Thyroid gland (tissue), 4 donors: ENCODE data around the gene TBC1D16. TPM values are rescaled to one million over a fixed set of nuclear protein-coding genes. Genes with fewer than 3 reads are reported as not detected.

Experiments used
- DNase-seq, 2 donors: peaks; one replicate each; pipeline ENCODE4 v3.0.0-alpha.2; 2019
- H3K27ac ChIP-seq, 3 donors: fragments of 200-600 bp; sonication (generic); 1 replicate in 2 of 3; 2 replicates in 1 of 3; pipeline ENCODE4 v1.5.1; 2016 to 2019; ENCODE audit warnings: mild to moderate bottlenecking in 1 of 3, moderate library complexity in 1 of 3
- H3K27me3 ChIP-seq: fragments of 200-600 bp; sonication (generic); one replicate; pipeline ENCODE4 v1.5.1; 2019
- H3K36me3 ChIP-seq, 2 donors: fragments of 200-600 bp; sonication (generic); one replicate each; pipeline ENCODE4 v1.5.1; 2016 to 2019
- H3K4me1 ChIP-seq, 2 donors: fragments of 200-600 bp; sonication (generic); one replicate each; pipeline ENCODE4 v1.5.1; 2017 to 2019
- H3K4me3 ChIP-seq, 3 donors: fragments of 200-600 bp; sonication (generic); replicated peaks in 1 of 3; 1 replicate in 2 of 3; 2 replicates in 1 of 3; pipeline ENCODE4 v1.5.1; 2016; ENCODE audit warnings: mild to moderate bottlenecking in 1 of 3
- H3K9me3 ChIP-seq: fragments of 200-600 bp; sonication (generic); one replicate; pipeline ENCODE4 v1.5.1; 2017
- CTCF ChIP-seq, 6 experiments: fragments of 200-600 bp in 3 of 6; fragments of 450-650 bp in 3 of 6; sonication (generic) in 3 of 6; IDR thresholded peaks; one replicate each; pipeline ENCODE4 v1.5.1; 2016 to 2019; ENCODE audit warnings: antibody characterized with exemption in 6 of 6, mild to moderate bottlenecking in 2 of 6, inconsistent platforms in 1 of 6, moderate library complexity in 1 of 6
- POLR2A ChIP-seq, 2 donors: fragments of 450-650 bp; IDR thresholded peaks; one replicate each; pipeline ENCODE4 v1.6.1; 2017; ENCODE audit warnings: antibody characterized with exemption in 2 of 2, mild to moderate bottlenecking in 2 of 2, moderate library complexity in 1 of 2
- WGBS, 2 donors: methylation state at CpG; one replicate each; pipeline ENCODE4 v1.1.5; 2017; 5-methylcytosine and 5-hydroxymethylcytosine counted together
- intact Hi-C: fragments of 100-400 bp; cut with DNase I; formaldehyde crosslinking; loops from one replicate; pipeline ENCODE4 v1.15.1; 2023
- total RNA-seq, 4 donors: library from RNA; depleted of rRNA; stranded (reverse); fragments of >200 nt; gene quantifications; one replicate each; pipeline ENCODE4 v1.2.3, GENCODE V29; 2016

TBC1D16 gene
- total RNA-seq, 4 donors from 2014 or later: 25.4 to 32.2 (median 29.8) TPM

- no peaks in the 10 kb centered on the region for H3K27me3 ChIP-seq
- intact Hi-C loops: loop anchor here (5.0 kb wide), 2 partner anchors 74 to 94 kb away; partner anchors contain the start of gene GAA
- no peaks in the 10 kb centered on the region for H3K9me3 ChIP-seq
- DNase-seq: peak; percentile 94
- H3K4me3 ChIP-seq: no peak overlapping the region
- WGBS, 2 donors: 13 to 17% methylated on average over 10 to 17 of the region's 17 CpGs
- H3K4me1 ChIP-seq: peaks cover 8 to 25% of the 10 kb centered on the region in 2 donors
- TF ChIP-seq CTCF (IDR thresholded peaks at IDR 0.05) (peak; percentile 83 to 98 (median 94)), POLR2A (IDR thresholded peaks at IDR 0.05) (no peak)
- peaks cover 7 to 14% of the 10 kb centered on the region in 2 donors for H3K36me3 ChIP-seq
- peak overlapping the region in 1 of 3 donors; percentile 56 for H3K27ac ChIP-seq
These were observed 27.3 kb downstream of the TBC1D16 start for GRCh38 chr17:80008383-80008840.

GRCh38 chr17:80007939-80008338, 27.7 kb downstream of the TBC1D16 start:
- Histone ChIP-seq H3K9me3 (no peaks in the 10 kb centered on the region), H3K27me3 (no peaks in the 10 kb centered on the region), H3K4me3 (no peak overlapping the region), H3K4me1 (peaks cover 8 to 25% of the 10 kb centered on the region in 2 donors), H3K27ac (no peak overlapping the region), H3K36me3 (peaks cover 2 to 9% of the 10 kb centered on the region in 2 donors)
- 79 to 84% methylated on average over 6 to 10 of the region's 10 CpGs for WGBS, 2 donors
- no peak for DNase-seq
- TF ChIP-seq POLR2A (IDR thresholded peaks at IDR 0.05) (no peak), CTCF (IDR thresholded peaks at IDR 0.05) (no peak)
- intact Hi-C loops: loop anchor here (2.0 to 5.0 kb wide), 3 partner anchors 25 to 94 kb away; partner anchors contain the start of gene GAA

DNA sequence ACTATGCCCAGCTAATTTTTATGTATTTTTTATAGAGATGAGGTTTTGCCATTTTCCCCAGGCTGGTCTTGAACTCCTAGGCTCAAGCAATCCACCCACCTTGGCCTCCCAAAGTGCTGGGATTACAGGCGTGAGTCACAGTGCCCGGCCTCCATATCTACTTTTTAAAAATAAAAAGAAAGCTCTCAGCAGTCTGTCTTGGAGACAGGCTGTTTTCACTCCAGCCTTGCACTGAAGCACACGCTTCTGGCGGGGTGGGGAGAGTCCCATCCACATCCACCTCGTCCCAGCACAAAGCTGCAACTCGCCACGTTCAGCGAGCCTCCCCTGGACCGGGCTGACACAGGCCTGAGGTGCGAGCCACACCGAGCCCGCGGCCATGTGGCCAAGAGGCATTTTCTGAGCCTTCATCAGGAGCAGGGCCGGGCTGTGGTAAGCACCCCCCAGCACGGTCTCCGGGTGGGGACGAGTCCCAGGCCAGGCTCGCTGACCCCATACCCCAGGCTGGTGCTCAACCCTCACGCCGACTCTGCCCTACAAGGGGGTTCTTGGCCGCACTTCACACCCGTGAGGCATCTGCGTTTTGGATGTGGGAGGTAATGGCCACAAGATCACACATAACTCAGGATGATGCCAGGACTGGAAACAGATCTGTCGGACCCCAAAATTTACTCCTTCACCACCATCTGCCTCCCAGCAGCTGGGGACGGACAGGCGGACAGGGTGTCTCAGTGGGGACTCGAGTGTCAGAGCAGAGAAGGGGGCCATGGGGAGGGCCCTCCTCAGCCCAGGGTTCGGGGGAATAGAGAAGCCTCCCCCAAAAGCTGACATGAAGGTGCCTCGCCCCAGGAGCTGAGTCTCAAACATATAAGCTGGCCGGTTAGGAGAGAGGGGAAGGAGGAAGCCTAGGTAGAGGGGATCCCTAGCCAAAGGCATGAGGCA, 28.6 kb downstream of the TBC1D16 start:
- Histone ChIP-seq H3K4me1 (peaks cover 8 to 25% of the 10 kb centered on the region in 2 donors), H3K36me3 (peaks cover 0 to under 1% of the 10 kb centered on the region in 2 donors), H3K27ac (no peak overlapping the region), H3K9me3 (no peaks in the 10 kb centered on the region), H3K4me3 (no peak overlapping the region), H3K27me3 (no peaks in the 10 kb centered on the region)
- WGBS, 2 donors: 93 to 94% methylated on average over 21 to 30 of the region's 30 CpGs
- intact Hi-C loops: loop anchor here (2.0 to 5.0 kb wide), 3 partner anchors 26 to 95 kb away; partner anchors contain the start of gene GAA
- TF ChIP-seq POLR2A (IDR thresholded peaks at IDR 0.05) (no peak), CTCF (IDR thresholded peaks at IDR 0.05) (no peak)
- no peak for DNase-seq

DNA sequence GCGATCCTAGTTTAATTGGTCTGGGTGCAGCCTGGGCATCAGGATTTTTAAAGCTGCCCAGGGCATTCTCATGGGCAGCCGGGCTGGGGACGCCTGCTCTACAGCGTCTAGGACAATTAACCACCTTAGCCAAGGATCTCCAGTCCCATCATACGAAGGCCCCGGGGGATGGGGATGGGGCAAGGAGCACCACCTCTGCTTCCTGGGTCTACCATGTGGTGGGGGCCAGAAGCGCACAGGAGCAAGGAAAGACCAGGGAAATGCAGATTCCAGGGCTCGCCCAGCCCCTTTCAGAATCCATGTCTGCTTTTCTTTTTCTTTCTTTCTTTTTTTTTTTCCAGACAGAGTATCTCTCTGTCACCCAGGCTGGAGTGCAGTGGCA, 29.3 kb downstream of the TBC1D16 start:
- DNase-seq: peak; percentile 32 to 34
- Histone ChIP-seq H3K4me1 (peaks cover 8 to 25% of the 10 kb centered on the region in 2 donors), H3K9me3 (no peaks in the 10 kb centered on the region), H3K4me3 (peak overlapping the region in 1 of 3 donors; percentile 6), H3K27ac (peak overlapping the region in 1 of 3 donors; percentile 6), H3K27me3 (no peaks in the 10 kb centered on the region), H3K36me3 (no peaks in the 10 kb centered on the region)
- 36 to 53% methylated on average over 8 of the region's 8 CpGs for WGBS, 2 donors
- TF ChIP-seq CTCF (IDR thresholded peaks at IDR 0.05) (no peak), POLR2A (IDR thresholded peaks at IDR 0.05) (no peak)
- intact Hi-C loops: loop anchor here (2.0 to 5.0 kb wide), 3 partner anchors 26 to 96 kb away; partner anchors contain the start of gene GAA
